WERI-Rb-1 (cell line): Measurements from ENCODE around the gene UAP1L1.

ENCODE experiments used
- DNase-seq: peaks from one replicate; pipeline ENCODE4 v3.0.0-alpha.2; 2020
- H3K27ac ChIP-seq: fragments of 250-450 bp; sonication (Bioruptor Pico); 2 replicates; pipeline ENCODE4 v1.5.1; 2020; ENCODE audit warnings: mild to moderate bottlenecking, moderate library complexity
- H3K27me3 ChIP-seq: fragments of 250-450 bp; sonication (Bioruptor Pico); 2 replicates; pipeline ENCODE4 v1.5.1; 2021; ENCODE audit warnings: mild to moderate bottlenecking, low read depth, moderate library complexity; ENCODE audit not compliant: insufficient read depth, severe bottlenecking
- H3K36me3 ChIP-seq: fragments of 250-450 bp; sonication (Bioruptor Pico); 2 replicates; pipeline ENCODE4 v1.5.1; 2020; ENCODE audit warnings: mild to moderate bottlenecking, moderate library complexity
- H3K4me3 ChIP-seq: 2 replicates; pipeline ENCODE4 v1.5.1; 2011; ENCODE audit warnings: low read depth, mild to moderate bottlenecking, control low read depth, low read length
- H3K9me3 ChIP-seq: fragments of 250-450 bp; sonication (Bioruptor Pico); 2 replicates; pipeline ENCODE4 v1.5.1; 2021; ENCODE audit warnings: mild to moderate bottlenecking, moderate library complexity; ENCODE audit not compliant: severe bottlenecking
- TF ChIP-seq, protein P1 (sequence below): IDR thresholded peaks from 2 replicates; pipeline ENCODE4 v1.5.1; 2011; ENCODE audit warnings: low read depth, mild to moderate bottlenecking, control low read depth, inconsistent platforms, low read length

UAP1L1 gene

DNA sequence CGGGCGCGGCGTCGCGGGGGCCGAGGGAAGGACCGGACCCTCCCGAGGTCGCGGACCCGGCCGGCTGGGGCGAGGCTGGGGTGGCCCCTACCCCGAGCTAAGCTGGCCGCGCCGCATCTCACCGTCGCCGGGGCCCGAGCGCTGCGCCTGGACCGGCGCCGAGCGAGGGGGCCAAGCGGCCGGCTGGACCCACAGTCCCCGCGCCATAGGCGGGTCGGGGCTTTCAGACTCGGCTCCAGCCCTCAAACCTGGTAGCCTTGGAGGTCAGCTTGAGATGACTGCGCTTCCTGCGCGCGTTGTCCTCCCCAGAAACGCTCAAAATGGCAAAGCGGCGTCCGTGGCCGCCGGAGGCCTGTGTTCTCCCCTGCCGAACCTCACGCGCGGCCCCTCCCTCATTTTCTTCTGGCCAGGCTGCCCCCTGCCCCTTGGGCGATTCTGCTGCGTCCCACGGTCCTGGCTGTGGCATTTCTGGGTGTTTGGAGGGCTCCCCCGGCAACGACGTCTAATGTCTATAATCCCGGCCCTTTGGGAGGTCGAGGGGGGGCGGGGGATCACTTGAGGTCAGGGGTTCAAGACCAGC, 52.9 kb downstream of the UAP1L1 start:
- Histone ChIP-seq H3K36me3 (no peaks in the 10 kb centered on the region; the same call in 1 of the 2 replicates), H3K9me3 (no peaks in the 10 kb centered on the region), H3K27me3 (no peaks in the 10 kb centered on the region), H3K27ac (peak overlapping the region; percentile 88), H3K4me3 (peak overlapping the region; percentile 90)
- no peak for DNase-seq
- TF ChIP-seq, protein P1, sequence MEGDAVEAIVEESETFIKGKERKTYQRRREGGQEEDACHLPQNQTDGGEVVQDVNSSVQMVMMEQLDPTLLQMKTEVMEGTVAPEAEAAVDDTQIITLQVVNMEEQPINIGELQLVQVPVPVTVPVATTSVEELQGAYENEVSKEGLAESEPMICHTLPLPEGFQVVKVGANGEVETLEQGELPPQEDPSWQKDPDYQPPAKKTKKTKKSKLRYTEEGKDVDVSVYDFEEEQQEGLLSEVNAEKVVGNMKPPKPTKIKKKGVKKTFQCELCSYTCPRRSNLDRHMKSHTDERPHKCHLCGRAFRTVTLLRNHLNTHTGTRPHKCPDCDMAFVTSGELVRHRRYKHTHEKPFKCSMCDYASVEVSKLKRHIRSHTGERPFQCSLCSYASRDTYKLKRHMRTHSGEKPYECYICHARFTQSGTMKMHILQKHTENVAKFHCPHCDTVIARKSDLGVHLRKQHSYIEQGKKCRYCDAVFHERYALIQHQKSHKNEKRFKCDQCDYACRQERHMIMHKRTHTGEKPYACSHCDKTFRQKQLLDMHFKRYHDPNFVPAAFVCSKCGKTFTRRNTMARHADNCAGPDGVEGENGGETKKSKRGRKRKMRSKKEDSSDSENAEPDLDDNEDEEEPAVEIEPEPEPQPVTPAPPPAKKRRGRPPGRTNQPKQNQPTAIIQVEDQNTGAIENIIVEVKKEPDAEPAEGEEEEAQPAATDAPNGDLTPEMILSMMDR, result no peak
